ENCODE data around the gene PLCG1.

PLCG1 gene

DNA sequence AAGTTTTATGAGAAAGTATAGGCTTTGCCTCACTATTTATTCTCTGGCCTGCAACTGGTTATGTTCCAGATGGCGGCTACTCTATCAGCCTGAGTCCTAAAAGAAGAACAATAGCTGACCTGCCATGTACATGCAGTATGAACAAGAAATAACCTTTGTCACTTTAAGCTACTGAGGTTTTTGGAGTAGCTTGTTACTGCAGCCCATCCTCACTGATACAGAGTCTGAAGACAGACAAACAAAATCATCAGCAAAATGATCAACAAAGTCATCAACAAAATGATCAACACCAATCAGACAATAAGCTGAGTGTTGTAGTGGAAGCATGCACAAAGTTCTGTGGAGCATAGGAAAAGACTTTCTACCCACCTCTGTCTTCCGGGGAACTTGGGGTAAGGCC lies 82.5 kb downstream of the PLCG1 start:
- no peak for DNase-seq

DNA sequence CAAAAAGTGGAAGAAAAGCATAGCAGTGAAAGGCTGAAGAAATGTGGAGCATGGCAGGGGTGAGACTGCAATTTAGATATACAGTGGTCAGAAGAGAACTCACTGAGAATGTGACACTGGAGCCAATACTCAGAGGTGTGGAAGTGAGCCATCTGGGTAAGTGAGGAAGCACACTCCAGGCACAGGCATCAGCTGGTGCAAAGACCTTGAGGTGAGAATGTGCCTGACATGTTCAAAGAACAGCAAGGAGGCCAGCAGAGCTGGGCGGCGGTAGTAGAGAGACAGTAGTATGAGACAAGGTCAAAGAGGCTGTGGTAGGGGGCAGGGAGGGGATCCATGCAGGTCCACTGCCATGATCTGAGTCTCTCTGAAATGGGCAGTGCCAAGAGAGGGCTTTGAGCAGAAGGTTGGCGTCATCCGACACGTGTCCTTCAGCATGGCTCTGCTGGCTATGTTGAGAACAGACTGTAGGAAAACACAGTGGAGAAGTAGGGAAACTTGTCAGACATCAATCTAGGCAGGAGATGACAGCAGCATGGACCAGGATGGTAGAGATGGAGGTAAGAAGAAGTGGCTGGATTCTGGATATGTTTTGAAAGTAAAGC lies 84.4 kb downstream of the PLCG1 start:
- DNase-seq = no peak

DNA sequence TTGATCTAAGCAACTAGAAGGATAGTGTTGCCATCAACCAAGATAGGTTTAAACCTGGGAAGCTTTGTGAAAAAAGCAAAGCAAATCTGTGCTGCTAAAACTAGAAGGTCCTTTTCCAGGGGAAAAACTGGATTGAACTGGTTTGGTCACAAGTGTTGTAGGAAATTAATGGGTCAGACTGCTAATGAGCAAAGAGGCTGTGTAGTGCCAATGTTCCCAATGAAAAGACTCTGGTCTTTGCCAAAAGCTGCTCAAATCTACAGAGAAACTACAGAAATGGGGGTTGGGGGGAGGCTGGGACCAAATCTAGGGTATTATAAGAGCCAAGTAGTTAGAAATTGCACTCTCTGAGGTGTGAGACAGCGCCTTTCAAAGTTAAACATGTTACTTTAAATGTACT lies 85.0 kb downstream of the PLCG1 start:
- DNase-seq = no peak

DNA sequence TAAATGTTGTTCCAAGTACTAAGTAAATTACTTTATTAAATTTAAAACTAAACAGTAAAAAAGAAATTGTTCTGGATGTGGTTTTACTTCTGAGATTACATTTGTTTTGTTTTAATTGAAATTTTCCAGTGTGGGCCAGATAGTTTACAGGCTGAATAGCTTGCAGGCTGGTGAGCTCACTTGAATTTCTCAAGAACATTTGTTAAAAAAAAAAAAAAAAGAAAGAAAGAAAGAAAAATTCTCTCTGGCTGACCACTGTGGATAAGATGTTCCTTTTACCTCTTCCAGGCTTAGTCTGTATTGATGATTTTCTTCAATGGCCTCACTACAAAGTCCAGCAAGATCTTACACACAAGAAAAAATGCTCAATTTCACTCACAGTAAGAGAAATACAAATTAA lies 85.4 kb downstream of the PLCG1 start:
- no peak for DNase-seq

DNA sequence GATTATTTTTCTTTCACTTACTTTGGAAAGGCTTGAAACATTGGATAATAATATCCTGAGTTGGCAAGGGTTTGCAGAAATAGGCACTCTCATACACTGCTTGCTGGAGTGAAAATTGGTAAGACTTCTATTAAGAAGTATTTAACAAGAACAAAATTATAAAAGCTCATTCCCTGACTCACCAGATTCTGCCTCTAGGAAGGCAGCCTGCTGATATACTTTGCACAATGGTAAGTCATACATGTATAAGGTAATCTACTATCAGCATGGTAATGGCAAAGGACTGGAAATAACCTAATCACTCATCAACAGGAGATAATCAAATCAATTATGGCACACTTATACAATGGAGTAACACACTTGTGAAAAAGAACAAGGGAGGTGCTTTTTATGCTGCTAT lies 85.8 kb downstream of the PLCG1 start:
- DNase-seq = no peak

DNA sequence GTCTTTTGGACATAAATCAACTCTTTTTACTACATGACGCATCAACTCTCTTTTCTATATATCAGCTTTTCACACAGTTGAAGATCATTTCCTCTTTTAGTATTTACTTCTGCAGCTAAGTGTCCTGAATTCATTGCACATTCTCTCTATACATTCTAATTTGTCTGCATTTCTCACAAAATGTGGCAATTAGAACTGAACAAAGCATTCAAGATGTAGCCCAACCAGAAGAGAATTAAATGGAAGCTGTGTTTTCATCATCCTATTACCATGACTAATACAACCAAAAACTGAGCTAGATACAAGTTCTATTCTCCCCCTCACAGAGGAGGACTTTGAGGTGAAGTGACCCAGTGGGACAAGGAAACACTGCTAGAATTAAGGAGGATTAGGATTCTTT lies 86.9 kb downstream of the PLCG1 start:
- no peak for DNase-seq

DNA sequence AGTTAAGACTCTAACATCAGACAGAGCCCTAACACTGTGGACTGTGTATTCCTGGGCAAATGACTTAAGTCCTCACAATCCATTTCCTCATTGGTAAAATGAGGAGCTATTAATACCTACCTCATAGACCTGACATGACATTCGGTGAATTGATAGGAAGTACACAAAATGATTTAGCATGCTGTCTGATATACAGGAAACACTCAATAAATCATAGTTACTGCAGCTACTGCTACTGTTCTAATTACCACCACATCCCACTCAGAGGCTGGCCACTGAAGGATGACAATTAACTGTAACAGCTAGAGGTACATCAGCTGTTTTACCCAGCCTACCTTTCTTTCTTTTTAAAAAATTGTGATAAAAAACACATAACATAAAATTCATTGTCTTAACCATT lies 87.7 kb downstream of the PLCG1 start:
- no peak for DNase-seq

DNA sequence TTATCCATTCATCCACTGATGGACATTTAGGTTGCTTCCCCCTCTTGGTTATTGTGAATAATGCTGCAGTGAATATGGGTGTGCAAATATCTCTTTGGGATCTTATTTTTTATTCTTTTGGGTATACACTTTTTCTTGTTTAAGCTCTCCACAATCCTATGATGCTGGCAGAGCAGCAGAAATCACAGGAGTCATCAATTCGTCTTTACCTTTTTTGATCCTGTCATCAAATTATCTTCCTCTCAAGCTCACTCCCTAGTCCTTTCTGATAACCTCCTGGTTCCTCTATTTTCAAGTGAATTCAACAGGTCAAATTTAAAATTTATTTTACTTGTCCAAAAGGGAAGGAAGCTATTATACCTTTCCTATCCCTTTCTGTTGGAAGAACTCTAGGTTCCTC lies 89.1 kb downstream of the PLCG1 start:
- DNase-seq = no peak
